ENCODE data around the gene UCHL5. TPM values are rescaled to one million over a fixed set of nuclear protein-coding genes. Genes with fewer than 3 reads are reported as not detected.
A peak's percentile ranks its signal among the peaks of the same experiment; 100 is the strongest.

The UCHL5 gene
- total and polyA plus RNA-seq, 2 of the 13 experiments (the other 11 are each of a cell fraction or from before 2014, with no cell fraction given): 18.2 to 44.1 TPM

GRCh38 chr1:193104907-193105820, 46.0 kb upstream of the UCHL5 start, which contains the start of gene GLRX2 (continued):
- TF ChIP-seq ZNF180 (CRISPR knock-in tag; IDR thresholded peaks at IDR 0.05; ENCODE audit: borderline replicate concordance, low read depth) (0 out of 2 replicates have a peak, but pooled peaks have one; percentile 51), ZNF75D (CRISPR knock-in tag; IDR thresholded peaks at IDR 0.05; ENCODE audit: borderline replicate concordance) (no peak), NRL (CRISPR knock-in tag; IDR thresholded peaks at IDR 0.05; ENCODE audit: borderline replicate concordance) (peak; percentile 74; the same call in 1 of the 2 replicates), ZNF251 (CRISPR knock-in tag; IDR thresholded peaks at IDR 0.05) (no peak), MED13 (CRISPR knock-in tag; IDR thresholded peaks at IDR 0.05) (peak; percentile 57; the same call in 1 of the 2 replicates), MXI1 (IDR thresholded peaks at IDR 0.05; ENCODE audit: borderline replicate concordance, low read depth, low read length) (peak; percentile 79; the same call in 1 of the 3 replicates), SIN3A (IDR thresholded peaks at IDR 0.05; ENCODE audit: borderline replicate concordance, low read depth, low read length) (peak; percentile 80; the same call in 1 of the 2 replicates), ZNF790 (CRISPR knock-in tag; IDR thresholded peaks at IDR 0.05; ENCODE audit: borderline replicate concordance) (0 out of 2 replicates have a peak, but pooled peaks have one; percentile 72), ZNF33A (CRISPR knock-in tag; IDR thresholded peaks at IDR 0.05; ENCODE audit: borderline replicate concordance) (0 out of 2 replicates have a peak, but pooled peaks have one; percentile 53), MTERF4 (CRISPR knock-in tag; IDR thresholded peaks at IDR 0.05) (peak; percentile 72; the same call in 1 of the 2 replicates), ZBTB49 (CRISPR knock-in tag; IDR thresholded peaks at IDR 0.05; ENCODE audit: borderline replicate concordance) (no peak), ZBTB43 (CRISPR knock-in tag; conservative IDR thresholded peaks at IDR 0.05) (no peak), ZNF343 (CRISPR knock-in tag; IDR thresholded peaks at IDR 0.05) (peak; percentile 64; the same call in 1 of the 2 replicates), MTA1 (CRISPR knock-in tag; IDR thresholded peaks at IDR 0.05; ENCODE audit: borderline replicate concordance) (no peak; the same call in 1 of the 2 replicates), GATAD2A (CRISPR knock-in tag; IDR thresholded peaks at IDR 0.05) (peak; percentile 35), ZNF33B (CRISPR knock-in tag; IDR thresholded peaks at IDR 0.05) (no peak; the same call in 1 of the 2 replicates), ZNF543 (CRISPR knock-in tag; IDR thresholded peaks at IDR 0.05) (0 out of 2 replicates have a peak, but pooled peaks have one; percentile 33), MYC (CRISPR knock-in tag; IDR thresholded peaks at IDR 0.05; ENCODE audit: borderline replicate concordance) (peak; percentile 80; the same call in 1 of the 2 replicates), FOXA1 (IDR thresholded peaks at IDR 0.05) (no peak), FOXA1 (CRISPR knock-in tag; IDR thresholded peaks at IDR 0.05) (peak; percentile 66; the same call in 1 of the 2 replicates), TFE3 (CRISPR knock-in tag; IDR thresholded peaks at IDR 0.05) (peak; percentile 49; the same call in 1 of the 2 replicates)

Measured in HepG2 (cell line).